Body of pancreas (tissue), 4 donors: ENCODE results near the gene ATP2B2. TPM values are rescaled to one million over a fixed set of nuclear protein-coding genes. Genes with fewer than 3 reads are reported as not detected.

Experiments used
- ATAC-seq: fragments of 150-250 bp; one replicate; pipeline ENCODE4 v1.9.1; 2016
- DNase-seq, 4 donors: peaks; one replicate each; pipeline ENCODE4 v3.0.0-alpha.2; 2019
- H3K27ac ChIP-seq, 4 donors: fragments of 200-600 bp; sonication (generic); 1 replicate in 3 of 4; 2 replicates in 1 of 4; pipeline versions ENCODE4 v1.5.1 to v1.6.1; 2016 to 2019; ENCODE audit warnings: mild to moderate bottlenecking in 1 of 4, mixed read lengths in 1 of 4, moderate library complexity in 1 of 4
- H3K27me3 ChIP-seq, 2 donors: fragments of 200-600 bp; sonication (generic); one replicate each; pipeline ENCODE4 v1.6.0; 2016; ENCODE audit warnings: mild to moderate bottlenecking in 1 of 2
- H3K36me3 ChIP-seq, 2 donors: fragments of 200-600 bp; sonication (generic); replicated peaks in 1 of 2; 2 replicates each; pipeline ENCODE4 v1.5.1; 2016; ENCODE audit warnings: low read depth in 2 of 2; ENCODE audit not compliant: insufficient read depth in 1 of 2
- H3K4me1 ChIP-seq: fragments of 200-600 bp; sonication (generic); one replicate; pipeline ENCODE4 v1.6.0; 2016
- H3K4me3 ChIP-seq, 2 donors: fragments of 200-600 bp; sonication (generic); 1 replicate in 1 of 2; 2 replicates in 1 of 2; pipeline ENCODE4 v1.5.1; 2016 to 2019
- H3K9me3 ChIP-seq, 3 donors: fragments of 200-600 bp; sonication (generic); 1 replicate in 2 of 3; 2 replicates in 1 of 3; pipeline ENCODE4 v1.5.1; 2016
- POLR2A ChIP-seq, 3 donors: fragments of 450-650 bp; IDR thresholded peaks; one replicate each; pipeline ENCODE4 v1.6.1; 2016; ENCODE audit warnings: antibody characterized with exemption in 3 of 3, mild to moderate bottlenecking in 2 of 3
- WGBS, 2 donors: methylation state at CpG; one replicate each; pipeline ENCODE4 v1.1.5; 2017; 5-methylcytosine and 5-hydroxymethylcytosine counted together
- intact Hi-C: fragments of 100-400 bp; cut with DNase I; formaldehyde crosslinking; loops from one replicate; pipeline ENCODE4 v1.15.1; 2023
- total RNA-seq, 2 donors: library from RNA; depleted of rRNA; stranded (reverse); fragments of >200 nt; gene quantifications; one replicate each; pipeline ENCODE4 v1.1.0, GENCODE V29; 2016
- TF ChIP-seq, protein P1 (sequence below), 7 experiments: fragments of 450-650 bp in 4 of 7; fragments of 200-600 bp in 3 of 7; sonication (generic) in 3 of 7; IDR thresholded peaks; one replicate each; pipeline ENCODE4 v1.5.1; 2016 to 2019; ENCODE audit warnings: antibody characterized with exemption in 7 of 7

Gene ATP2B2
- total RNA-seq, 2 donors from 2014 or later: 0.52 TPM; not detected in 1

DNA sequence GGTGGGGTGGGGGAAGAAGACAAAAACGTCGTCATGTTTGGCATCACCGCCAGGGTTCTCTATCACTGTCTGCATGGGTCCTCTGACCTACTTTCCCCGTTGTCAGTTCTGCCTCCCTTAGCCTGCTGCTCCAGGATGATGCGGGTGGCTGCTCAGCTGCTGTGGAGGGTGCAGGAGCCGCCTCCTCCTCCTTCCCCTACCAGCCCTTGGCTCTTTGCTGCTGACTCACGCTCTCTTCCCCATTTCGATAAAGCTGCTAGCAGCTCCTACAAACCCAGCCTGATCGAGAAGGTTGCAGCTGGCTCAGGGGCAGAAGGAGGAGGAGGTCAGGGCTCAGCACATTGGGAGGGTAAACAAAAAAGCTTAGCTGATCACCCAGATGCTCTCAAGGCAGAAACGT, 135.0 kb downstream of the ATP2B2 start:
- no peak for TF ChIP-seq POLR2A (IDR thresholded peaks at IDR 0.05)
- TF ChIP-seq, protein P1, sequence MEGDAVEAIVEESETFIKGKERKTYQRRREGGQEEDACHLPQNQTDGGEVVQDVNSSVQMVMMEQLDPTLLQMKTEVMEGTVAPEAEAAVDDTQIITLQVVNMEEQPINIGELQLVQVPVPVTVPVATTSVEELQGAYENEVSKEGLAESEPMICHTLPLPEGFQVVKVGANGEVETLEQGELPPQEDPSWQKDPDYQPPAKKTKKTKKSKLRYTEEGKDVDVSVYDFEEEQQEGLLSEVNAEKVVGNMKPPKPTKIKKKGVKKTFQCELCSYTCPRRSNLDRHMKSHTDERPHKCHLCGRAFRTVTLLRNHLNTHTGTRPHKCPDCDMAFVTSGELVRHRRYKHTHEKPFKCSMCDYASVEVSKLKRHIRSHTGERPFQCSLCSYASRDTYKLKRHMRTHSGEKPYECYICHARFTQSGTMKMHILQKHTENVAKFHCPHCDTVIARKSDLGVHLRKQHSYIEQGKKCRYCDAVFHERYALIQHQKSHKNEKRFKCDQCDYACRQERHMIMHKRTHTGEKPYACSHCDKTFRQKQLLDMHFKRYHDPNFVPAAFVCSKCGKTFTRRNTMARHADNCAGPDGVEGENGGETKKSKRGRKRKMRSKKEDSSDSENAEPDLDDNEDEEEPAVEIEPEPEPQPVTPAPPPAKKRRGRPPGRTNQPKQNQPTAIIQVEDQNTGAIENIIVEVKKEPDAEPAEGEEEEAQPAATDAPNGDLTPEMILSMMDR (IDR thresholded peaks at IDR 0.05): no peak
- no peaks in the 10 kb centered on the region for H3K36me3 ChIP-seq
- no peak overlapping the region for H3K27ac ChIP-seq
- DNase-seq (no peak), ATAC-seq (no peak)
- intact Hi-C loops: no loop called here
- no peaks in the 10 kb centered on the region for H3K9me3 ChIP-seq
- H3K4me1 ChIP-seq: no peaks in the 10 kb centered on the region
- H3K27me3 ChIP-seq: no peaks in the 10 kb centered on the region
- 36 to 45% methylated on average over 10 of the region's 10 CpGs for WGBS, 2 donors
- no peak overlapping the region for H3K4me3 ChIP-seq

DNA sequence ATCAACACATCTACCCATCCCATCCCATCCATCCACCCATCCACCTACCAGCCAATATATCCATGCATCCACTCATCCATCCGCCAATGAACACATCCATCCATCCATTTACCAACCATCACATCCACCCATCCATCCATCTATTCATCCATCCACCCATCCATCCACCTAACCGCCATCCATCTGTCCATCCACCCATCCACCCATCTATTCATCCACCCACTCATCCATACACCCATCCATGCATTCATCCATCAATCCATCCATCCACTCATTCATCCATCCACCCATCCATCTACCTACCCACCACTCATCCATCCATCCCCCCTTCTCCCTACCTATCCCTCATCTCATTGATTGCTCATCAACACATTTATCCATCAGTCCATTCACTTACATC, 136.9 kb downstream of the ATP2B2 start:
- Histone ChIP-seq H3K27me3 (no peaks in the 10 kb centered on the region), H3K27ac (no peak overlapping the region), H3K9me3 (no peaks in the 10 kb centered on the region), H3K4me3 (no peak overlapping the region), H3K4me1 (no peaks in the 10 kb centered on the region), H3K36me3 (no peaks in the 10 kb centered on the region)
- intact Hi-C loops: no loop called here
- ATAC-seq (no peak), DNase-seq (no peak)
- TF ChIP-seq POLR2A (IDR thresholded peaks at IDR 0.05): no peak
- TF ChIP-seq, protein P1 (IDR thresholded peaks at IDR 0.05): no peak
- 84 to 85% methylated on average over 2 of the region's 2 CpGs for WGBS, 2 donors

DNA sequence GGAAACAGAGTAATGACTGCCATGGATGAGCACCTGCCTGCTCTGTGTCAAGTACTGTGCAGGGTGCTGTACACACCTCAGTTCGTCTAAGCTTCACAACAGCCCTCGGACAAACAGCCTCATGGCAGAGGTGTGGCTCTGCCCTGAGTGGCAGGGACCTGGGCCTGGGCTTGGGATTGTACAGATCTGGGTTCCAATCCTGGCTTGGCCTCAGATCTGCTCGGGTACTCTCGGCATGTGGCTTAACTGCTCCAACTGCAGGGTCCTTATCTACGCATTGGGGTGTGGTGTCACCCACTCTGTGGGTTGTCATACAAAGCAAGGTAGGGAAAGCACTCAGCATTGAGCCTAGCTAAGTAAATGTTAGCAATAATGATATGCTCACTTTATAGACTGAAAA, 137.9 kb downstream of the ATP2B2 start:
- H3K4me3 ChIP-seq: no peak overlapping the region
- no peaks in the 10 kb centered on the region for H3K9me3 ChIP-seq
- H3K36me3 ChIP-seq: no peaks in the 10 kb centered on the region
- no peak for TF ChIP-seq POLR2A (IDR thresholded peaks at IDR 0.05)
- TF ChIP-seq, protein P1 (IDR thresholded peaks at IDR 0.05): no peak
- intact Hi-C loops: no loop called here
- H3K27me3 ChIP-seq: no peaks in the 10 kb centered on the region
- no peak for DNase-seq
- no peaks in the 10 kb centered on the region for H3K4me1 ChIP-seq
- no peak for ATAC-seq
- H3K27ac ChIP-seq: no peak overlapping the region
- 63 to 75% methylated on average over 5 of the region's 5 CpGs for WGBS, 2 donors

DNA sequence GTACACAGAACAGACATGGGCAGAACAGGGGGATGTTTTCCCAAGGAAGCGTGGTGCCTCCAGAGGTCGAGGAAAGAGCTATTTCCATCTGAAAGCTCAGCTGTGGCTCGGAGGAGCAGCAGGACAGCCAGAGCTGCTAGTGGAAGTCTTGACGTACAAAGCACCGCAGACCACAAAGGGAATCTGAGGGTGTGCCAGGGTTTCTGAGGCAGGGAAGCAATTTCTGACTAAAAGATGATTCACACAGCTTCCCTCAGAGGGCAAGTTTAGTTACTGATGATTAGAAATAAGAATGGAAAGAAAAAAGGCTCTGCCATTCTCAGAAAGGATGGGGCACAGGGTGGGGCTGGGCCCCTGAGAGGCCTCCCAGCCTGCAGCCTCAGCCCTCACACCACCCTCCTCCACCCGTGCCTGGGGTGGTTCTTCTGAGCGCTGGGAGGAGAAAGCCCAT, 138.7 kb downstream of the ATP2B2 start:
- no peaks in the 10 kb centered on the region for H3K36me3 ChIP-seq
- DNase-seq (peak in 1 of 4 donors; percentile 22), ATAC-seq (no peak)
- H3K4me1 ChIP-seq: no peaks in the 10 kb centered on the region
- H3K27ac ChIP-seq: no peak overlapping the region
- no peaks in the 10 kb centered on the region for H3K9me3 ChIP-seq
- intact Hi-C loops: no loop called here
- WGBS, 2 donors: 55% methylated on average over 7 of the region's 7 CpGs
- no peaks in the 10 kb centered on the region for H3K27me3 ChIP-seq
- no peak overlapping the region for H3K4me3 ChIP-seq
- TF ChIP-seq POLR2A (IDR thresholded peaks at IDR 0.05): no peak
- TF ChIP-seq, protein P1 (IDR thresholded peaks at IDR 0.05): no peak

DNA sequence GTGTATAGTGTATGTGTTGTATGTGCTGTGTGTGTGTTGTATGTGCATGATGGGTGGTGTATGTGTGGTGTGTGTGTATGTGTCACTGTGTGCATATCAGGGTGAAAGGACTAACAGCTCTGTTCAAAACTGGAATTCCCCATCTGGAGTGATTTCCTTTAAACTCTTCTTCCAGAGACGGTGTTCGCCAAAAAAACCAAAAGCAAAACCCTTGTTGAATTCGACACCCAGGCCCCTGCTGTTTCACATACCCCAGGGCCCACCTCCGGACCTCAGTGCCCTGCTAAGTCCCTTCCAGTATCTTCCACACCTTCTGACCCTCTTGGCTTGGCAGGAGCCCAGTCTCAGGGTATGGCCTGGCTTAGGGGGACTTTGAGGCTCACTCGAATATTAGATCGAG, 139.6 kb downstream of the ATP2B2 start:
- intact Hi-C loops: no loop called here
- no peak overlapping the region for H3K27ac ChIP-seq
- no peak for ATAC-seq
- no peak for DNase-seq
- TF ChIP-seq POLR2A (IDR thresholded peaks at IDR 0.05): no peak
- TF ChIP-seq, protein P1 (IDR thresholded peaks at IDR 0.05): no peak
- 63 to 73% methylated on average over 6 of the region's 6 CpGs for WGBS, 2 donors
- no peaks in the 10 kb centered on the region for H3K27me3 ChIP-seq
- H3K36me3 ChIP-seq: no peaks in the 10 kb centered on the region
- H3K4me3 ChIP-seq: no peak overlapping the region
- H3K9me3 ChIP-seq: no peaks in the 10 kb centered on the region
- no peaks in the 10 kb centered on the region for H3K4me1 ChIP-seq
